K562 (cell line): ENCODE results near the gene WASF3. TPM values are rescaled to one million over a fixed set of nuclear protein-coding genes. Genes with fewer than 3 reads are reported as not detected.

Experiments used
- ATAC-seq: fragments of 200-7000 bp; cut with Tn5 transposase; 3 replicates; pipeline ENCODE4 v1.9.1; 2020; ENCODE audit warnings: moderate library complexity
- BruUV-seq: library from RNA; stranded (reverse); fragments of 400-500 nt; replicated peaks from 2 replicates; lab custom pipeline; 2021; lab: Mats Ljungman, UMichigan
- CTCF ChIA-PET: fragments of 300-600 bp; formaldehyde crosslinking; extraction: SDS; loops from one replicate; lab custom pipeline; 2021; ENCODE audit warnings: low intra/inter-chr PET ratio; lab: Yijun Ruan, JAX
- POLR2A ChIA-PET: fragments of 300-600, 350-650 bp; sonication (Branson Sonifier 250); formaldehyde crosslinking; extraction: SDS; loops from one replicate; lab custom pipeline; 2021; ENCODE audit warnings: antibody characterized with exemption, inconsistent platforms; lab: Yijun Ruan, JAX
- DNase-seq, 4 experiments: peaks; one replicate each; pipeline versions ENCODE4 v3.0.0 to v3.0.0-alpha.2; 2011 to 2018; ENCODE audit warnings: low spot score in 3 of 4, mixed read lengths in 3 of 4; ENCODE audit errors: extremely low read depth in 1 of 4
- FAIRE-seq: peaks from 2 replicates; lab custom pipeline; 2011; peaks lifted over from hg19 to GRCh38; lab: Jason Lieb, UNC
- H2AFZ ChIP-seq: 2 replicates; pipeline ENCODE4 v1.6.0; 2011; ENCODE audit warnings: low read depth, low read length, control low read depth, inconsistent platforms
- H3K27ac ChIP-seq: fragments of 200-600 bp; 3 replicates; pipeline ENCODE4 v1.8.0; 2011; ENCODE audit warnings: low read depth, mild to moderate bottlenecking, control low read depth, inconsistent platforms, low read length, moderate library complexity, mixed read lengths; ENCODE audit errors: extremely low read depth
- H3K27me3 ChIP-seq, 2 experiments: fragments of 300-600 bp in 1 of 2; 2 replicates in 1 of 2; 3 replicates in 1 of 2; pipeline versions ENCODE4 v1.6.0 to v1.8.0; 2011; ENCODE audit warnings: inconsistent platforms in 2 of 2, low read length in 2 of 2, mild to moderate bottlenecking in 1 of 2, mixed read lengths in 1 of 2, moderate library complexity in 1 of 2; ENCODE audit not compliant: control insufficient read depth in 2 of 2, insufficient read depth in 2 of 2
- H3K36me3 ChIP-seq: fragments of 300-600 bp; 3 replicates; pipeline ENCODE4 v1.8.0; 2011; ENCODE audit warnings: mild to moderate bottlenecking, low read length, inconsistent platforms; ENCODE audit not compliant: control insufficient read depth, insufficient read depth
- H3K4me1 ChIP-seq, 2 experiments: fragments of 200-600 bp in 1 of 2; replicated peaks in 1 of 2; 2 replicates in 1 of 2; 3 replicates in 1 of 2; pipeline versions ENCODE4 v1.5.1 to v1.8.0; 2011; ENCODE audit warnings: inconsistent platforms in 2 of 2, low read length in 2 of 2, mild to moderate bottlenecking in 1 of 2, mixed read lengths in 1 of 2, moderate library complexity in 1 of 2; ENCODE audit not compliant: control insufficient read depth in 2 of 2, insufficient read depth in 2 of 2
- H3K4me2 ChIP-seq: 2 replicates; pipeline ENCODE4 v1.6.1; 2011; ENCODE audit warnings: low read length, control low read depth, inconsistent platforms, mixed read lengths; ENCODE audit not compliant: insufficient read depth
- H3K4me3 ChIP-seq: fragments of 200-600 bp; sonication (generic), shearing (Covaris generic); 2 replicates; pipeline ENCODE4 v1.5.1; 2016; ENCODE audit warnings: control low read depth, inconsistent platforms
- H3K79me2 ChIP-seq: fragments of 200-600 bp; 3 replicates; pipeline ENCODE4 v1.8.0; 2011; ENCODE audit warnings: low read length, inconsistent platforms; ENCODE audit not compliant: control insufficient read depth, insufficient read depth
- H3K9ac ChIP-seq, 2 experiments: 2 replicates each; pipeline versions ENCODE4 v1.6.0 to v1.6.1; 2011; ENCODE audit warnings: low read depth in 2 of 2, low read length in 2 of 2, control low read depth in 1 of 2, inconsistent platforms in 1 of 2, mild to moderate bottlenecking in 1 of 2, mixed read lengths in 1 of 2; ENCODE audit not compliant: insufficient read depth in 1 of 2
- H3K9me1 ChIP-seq: one replicate; pipeline ENCODE4 v1.6.0; 2011; ENCODE audit warnings: inconsistent platforms, mild to moderate bottlenecking, low read length, moderate library complexity; ENCODE audit not compliant: control insufficient read depth, insufficient read depth
- H3K9me3 ChIP-seq: replicated peaks from 2 replicates; pipeline ENCODE4 v1.5.1; 2011; ENCODE audit warnings: low read depth, low read length, inconsistent platforms; ENCODE audit not compliant: control insufficient read depth, insufficient read depth
- H4K20me1 ChIP-seq: replicated peaks from 2 replicates; pipeline ENCODE4 v1.6.1; 2011; ENCODE audit warnings: low read length, inconsistent platforms, mixed read lengths; ENCODE audit not compliant: control insufficient read depth, insufficient read depth
- BDP1 ChIP-seq: IDR thresholded peaks from 3 replicates; pipeline ENCODE4 v1.6.1; 2011; ENCODE audit not compliant: insufficient read length, insufficient read depth
- CTCF ChIP-seq, 3 experiments: IDR thresholded peaks in 2 of 3; conservative IDR thresholded peaks in 1 of 3; 2 replicates each; pipeline ENCODE4 v1.5.1; 2011 to 2012; ENCODE audit warnings: low read length in 3 of 3, mild to moderate bottlenecking in 3 of 3, control low read depth in 2 of 3, improper control_type of control experiment in 1 of 3, inconsistent platforms in 1 of 3, low read depth in 1 of 3, mixed read lengths in 1 of 3, moderate library complexity in 1 of 3; ENCODE audit not compliant: insufficient read depth in 2 of 3
- RAD21 ChIP-seq, 2 experiments: fragments of 250-450 bp in 1 of 2; fragments of 450-650 bp in 1 of 2; sonication (Bioruptor Pico) in 1 of 2; formaldehyde crosslinking in 1 of 2; IDR thresholded peaks in 1 of 2; conservative IDR thresholded peaks in 1 of 2; 2 replicates each; pipeline versions ENCODE4 v1.4.0 to v1.8.0; 2020 to 2022; ENCODE audit warnings: mild to moderate bottlenecking in 2 of 2, moderate library complexity in 1 of 2
- WGBS: fragments of 100-300 bp; shearing (Covaris generic); methylation state at CpG from one replicate; pipeline ENCODE4 v1.1.6; 2016; ENCODE audit warnings: low coverage, mixed read lengths; ENCODE audit not compliant: insufficient coverage; ENCODE audit errors: missing lambda C conversion rate; 5-methylcytosine and 5-hydroxymethylcytosine counted together
- in situ Hi-C: fragments of 300-500 bp; cut with MboI; formaldehyde crosslinking; loops from 4 replicates; pipeline ENCODE4 v1.15.0; 2018; ENCODE audit warnings: inconsistent platforms, mixed read lengths
- intact Hi-C: fragments of 100-400 bp; cut with micrococcal nuclease; formaldehyde crosslinking; loops from 2 replicates; pipeline ENCODE4 v1.14.2; 2022
- polyA plus RNA-seq, 8 experiments: library from polyadenylated mRNA; depleted of rRNA in 4 of 8; stranded (reverse) in 5 of 8; unstranded in 3 of 8; fragments of >200 nt; fragmentation: Nextera tagmentation in 2 of 8; fragmentation: Illumina TruSeq in 1 of 8; extraction: Ambion mirVana in 2 of 8; extraction: Trizol in 1 of 8; gene quantifications; 2 replicates each; pipeline versions ENCODE4 v1.2.1 to v1.2.3, GENCODE V29; 2011 to 2014; ENCODE audit warnings: inconsistent platforms in 1 of 8, missing spikeins in 1 of 8
- total RNA-seq, 7 experiments: library from RNA; depleted of rRNA in 6 of 7; stranded (reverse); fragments of >200 nt in 6 of 7; fragmentation: Illumina TruSeq in 2 of 7; extraction: Trizol in 2 of 7; gene quantifications; 2 replicates each; pipeline versions ENCODE4 v1.2.1 to v1.2.3, GENCODE V29; 2011 to 2021; ENCODE audit warnings: low replicate concordance in 1 of 7

Gene WASF3
- total and polyA plus RNA-seq, 9 of the 15 experiments (the other 6 are each of a cell fraction or from before 2014, with no cell fraction given): 0.04 to 0.43 (median 0.11) TPM

DNA sequence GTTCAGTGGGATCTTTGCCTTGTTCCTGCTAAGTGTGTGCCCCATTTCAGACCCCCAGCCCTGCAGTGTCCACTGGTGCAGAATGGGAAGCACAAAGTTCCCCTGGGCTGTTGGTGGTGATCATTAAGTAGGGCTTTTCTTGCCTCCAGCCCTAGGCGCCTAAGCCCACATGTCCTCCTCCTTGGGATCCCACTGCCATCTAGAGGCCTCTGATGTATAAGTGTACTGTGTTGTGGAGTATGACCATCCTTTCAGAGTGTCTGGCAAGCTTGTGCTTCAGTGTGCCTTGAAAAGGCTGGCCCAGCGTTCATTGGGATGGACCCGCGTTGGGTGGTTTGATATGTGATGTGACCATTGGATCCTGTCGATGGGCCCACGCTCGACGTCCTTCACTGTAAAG, 71.2 kb downstream of the WASF3 start:
- H3K9me1 ChIP-seq: no peaks in the 10 kb centered on the region
- H3K27ac ChIP-seq: no peak overlapping the region
- FAIRE-seq: no peak
- no peak overlapping the region for H3K4me2 ChIP-seq
- H3K36me3 ChIP-seq: no peaks in the 10 kb centered on the region
- POLR2A ChIA-PET: interaction anchor here (0.7 kb wide), 1 partner anchor 182 kb away, joined by 4 read pairs; no protein-coding TSS in a partner anchor
- H3K9ac ChIP-seq: no peak overlapping the region
- no peak overlapping the region for H2AFZ ChIP-seq
- peak; percentile 64 for ATAC-seq
- H3K9me3 ChIP-seq: no peaks in the 10 kb centered on the region
- BruUV-seq: no TSS peak
- H3K4me3 ChIP-seq: no peak overlapping the region
- H4K20me1 ChIP-seq: no peaks in the 10 kb centered on the region
- CTCF ChIA-PET: no interaction called here
- intact Hi-C loops (no loop called here), in situ Hi-C loops (loop anchor here (10.0 kb wide), 1 partner anchor 444 kb away; no protein-coding TSS in a partner anchor)
- 0% methylated on average over 8 of the region's 8 CpGs for WGBS
- DNase-seq: peak in 1 of 4 experiments; percentile 9
- no peaks in the 10 kb centered on the region for H3K27me3 ChIP-seq
- TF ChIP-seq RAD21 (CRISPR knock-in tag; conservative IDR thresholded peaks at IDR 0.05 in 1 of 2, IDR thresholded peaks at IDR 0.05 in 1 of 2): peak in 1 of 2 experiments; percentile 18; a peak in 1 of 4 replicates
- TF ChIP-seq BDP1: no peak
- peak in 2 of 3 experiments; percentile 18 to 24; a peak in 1 of 6 replicates for TF ChIP-seq CTCF (IDR thresholded peaks at IDR 0.05 in 2 of 3, conservative IDR thresholded peaks at IDR 0.05 in 1 of 3; ENCODE audit: insufficient read depth in 2 of 3, low read depth in 1 of 3, low read length in 3 of 3)
- H3K79me2 ChIP-seq: no peaks in the 10 kb centered on the region
- no peaks in the 10 kb centered on the region for H3K4me1 ChIP-seq
